Left lung (tissue), 8 donors: ENCODE results near the gene ARF5. TPM values are rescaled to one million over a fixed set of nuclear protein-coding genes. Genes with fewer than 3 reads are reported as not detected.

Experiments
- polyA plus RNA-seq, 6 donors: library from polyadenylated mRNA; unstranded; fragments of 120-200 nt; gene quantifications; one replicate each; pipeline ENCODE4 v1.2.1, GENCODE V29; 2013; ENCODE audit not compliant: insufficient read length in 6 of 6
- total RNA-seq, 2 donors: library from RNA; stranded (reverse); fragmentation: NEBNext Ultra II Directional; extraction: Animal tissue kit (Norgen Biotek cat#: 25700); gene quantifications; one replicate each; pipeline ENCODE4 v1.2.1, GENCODE V29; 2021
- donor health status: DM: no; HTN: yes; CAD: no.
- donor health status: DM: no; HTN: no; CAD: no.

Gene ARF5
- total and polyA plus RNA-seq, 8 donors, result 101 to 212 (median 191) TPM

Other genes with a start within 250 kb of the ARF5 start
- 10 to 100 TPM; 29.4 to 32.3 TPM for gene ZNF800, start 195.7 kb upstream of the ARF5 start, total RNA-seq
- 10 to 100 TPM; 21.0 to 23.9 (median 21.8) TPM for gene ZNF800, start 195.7 kb upstream of the ARF5 start, polyA plus RNA-seq
- 10 to 100 TPM; 15.1 to 16.9 TPM for gene GCC1, start 2.8 kb upstream of the ARF5 start, total RNA-seq
- 10 to 100 TPM; 11.1 to 14.9 (median 12.3) TPM for gene GCC1, start 2.8 kb upstream of the ARF5 start, polyA plus RNA-seq
- under 1 TPM in 1 of 2 donors, not detected in 1; 0.81 TPM for gene FSCN3, start 5.3 kb downstream of the ARF5 start, total RNA-seq
- gene FSCN3, start 5.3 kb downstream of the ARF5 start, polyA plus RNA-seq, result under 1 TPM; 0.21 to 0.62 (median 0.35) TPM
- not detected for gene PAX4, start 29.7 kb downstream of the ARF5 start, total RNA-seq
- gene PAX4, start 29.7 kb downstream of the ARF5 start, polyA plus RNA-seq, result not detected
- 100 to 1,000 TPM; 167 to 229 TPM for gene SND1, start 63.8 kb downstream of the ARF5 start, total RNA-seq
- gene SND1, start 63.8 kb downstream of the ARF5 start, polyA plus RNA-seq, result 100 to 1,000 TPM; 141 to 184 (median 151) TPM